Panc1 (cell line): ENCODE data around the gene AZGP1.

Source experiments
- CTCF ChIP-seq: fragments of 450-650 bp; IDR thresholded peaks from 2 replicates; pipeline ENCODE4 v1.5.1; 2017; ENCODE audit warnings: mild to moderate bottlenecking
- POLR2AphosphoS5 ChIP-seq: IDR thresholded peaks from 2 replicates; pipeline ENCODE4 v1.6.1; 2012; ENCODE audit warnings: mild to moderate bottlenecking, low read depth, low read length, moderate library complexity
- REST ChIP-seq, 2 experiments: IDR thresholded peaks; 2 replicates each; pipeline ENCODE4 v1.6.1; 2011 to 2012; ENCODE audit warnings: low read depth in 2 of 2, control low read depth in 1 of 2, low read length in 1 of 2, mild to moderate bottlenecking in 1 of 2, moderate library complexity in 1 of 2; ENCODE audit not compliant: insufficient read depth in 1 of 2
- SIN3A ChIP-seq: IDR thresholded peaks from 2 replicates; pipeline ENCODE4 v1.6.1; 2012; ENCODE audit warnings: low read depth, mild to moderate bottlenecking, low read length, moderate library complexity, borderline replicate concordance; ENCODE audit not compliant: insufficient read depth
- TCF7L2 ChIP-seq: IDR thresholded peaks from 2 replicates; pipeline ENCODE4 v1.6.1; 2011; ENCODE audit warnings: mild to moderate bottlenecking, low read depth, low read length, inconsistent platforms

GRCh38 chr7:99969298-99969697, 6.5 kb downstream of the AZGP1 start:
- TF ChIP-seq CTCF: no peak
- no peak for TF ChIP-seq SIN3A
- no peak for TF ChIP-seq POLR2AphosphoS5
- no peak for TF ChIP-seq TCF7L2
- TF ChIP-seq REST (IDR thresholded peaks at IDR 0.05; ENCODE audit: insufficient read depth in 1 of 2, low read depth in 2 of 2, low read length in 1 of 2): no peak
